Esophagus squamous epithelium (tissue), 5 donors: Measurements from ENCODE around the gene FSTL4. TPM values are rescaled to one million over a fixed set of nuclear protein-coding genes. Genes with fewer than 3 reads are reported as not detected.

Experiments
- DNase-seq: peaks from one replicate; lab custom pipeline; 2025; lab: John Stamatoyannopoulos, UW
- H3K27ac ChIP-seq, 4 donors: fragments of 200-600 bp; sonication (generic); one replicate each; pipeline ENCODE4 v1.5.1; 2016 to 2019; ENCODE audit warnings: mild to moderate bottlenecking in 1 of 4
- H3K27me3 ChIP-seq, 4 donors: fragments of 200-600 bp; sonication (generic); 1 replicate in 3 of 4; 2 replicates in 1 of 4; pipeline versions ENCODE4 v1.5.1 to v1.6.0; 2017 to 2021; ENCODE audit warnings: antibody characterized with exemption in 1 of 4
- H3K36me3 ChIP-seq, 3 donors: fragments of 200-600 bp; sonication (generic); one replicate each; pipeline ENCODE4 v1.5.1; 2016 to 2019
- H3K4me1 ChIP-seq, 3 donors: fragments of 200-600 bp; sonication (generic); one replicate each; pipeline ENCODE4 v1.5.1; 2017 to 2019
- H3K4me3 ChIP-seq, 4 donors: fragments of 200-600 bp; sonication (generic); 1 replicate in 3 of 4; 2 replicates in 1 of 4; pipeline ENCODE4 v1.5.1; 2016 to 2019; ENCODE audit warnings: mild to moderate bottlenecking in 2 of 4, moderate library complexity in 1 of 4
- H3K9me3 ChIP-seq, 3 donors: fragments of 200-600 bp; sonication (generic); one replicate each; pipeline ENCODE4 v1.5.1; 2016 to 2019
- POLR2A ChIP-seq, 4 donors: fragments of 450-650 bp; IDR thresholded peaks; one replicate each; pipeline ENCODE4 v1.6.1; 2017; ENCODE audit warnings: antibody characterized with exemption in 4 of 4, mild to moderate bottlenecking in 4 of 4, moderate library complexity in 3 of 4
- WGBS, 2 donors: methylation state at CpG; one replicate each; pipeline ENCODE4 v1.1.5; 2018; 5-methylcytosine and 5-hydroxymethylcytosine counted together
- intact Hi-C: fragments of 100-400 bp; cut with DNase I; formaldehyde crosslinking; loops from one replicate; pipeline ENCODE4 v1.15.0; 2022
- total RNA-seq, 4 donors: library from RNA; depleted of rRNA; stranded (reverse); fragments of >200 nt; gene quantifications; one replicate each; pipeline ENCODE4 v1.1.0, GENCODE V29; 2016
- TF ChIP-seq, protein P1 (sequence below), 6 experiments: fragments of 450-650 bp in 4 of 6; fragments of 200-600 bp in 2 of 6; sonication (generic) in 2 of 6; IDR thresholded peaks; one replicate each; pipeline ENCODE4 v1.5.1; 2016 to 2019; ENCODE audit warnings: antibody characterized with exemption in 6 of 6, mild to moderate bottlenecking in 4 of 6, moderate library complexity in 4 of 6
- donor health status: DM: yes; HTN: yes; CAD: no.

Gene FSTL4
- total RNA-seq, 4 donors from 2014 or later: 0.53 to 4.1 (median 1.4) TPM

DNA sequence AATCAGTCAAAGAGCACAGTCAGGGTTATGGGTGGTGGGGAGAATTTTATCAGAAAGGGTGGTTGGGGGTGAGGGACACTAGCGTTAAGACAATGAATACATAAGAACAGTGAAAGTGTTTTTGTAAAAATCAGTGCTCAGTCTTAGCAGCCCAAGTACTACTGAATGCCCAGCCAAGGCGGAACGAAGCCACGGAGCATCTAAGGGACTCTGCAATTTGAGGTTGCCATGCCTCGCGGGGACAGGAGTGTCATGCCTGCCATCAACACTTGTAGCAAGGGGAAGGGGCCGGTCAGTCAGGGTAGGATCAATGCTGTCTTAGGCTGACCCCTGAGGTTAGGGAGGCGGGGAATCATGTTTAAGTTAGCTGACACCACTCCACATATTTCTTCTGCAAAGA, 13.3 kb downstream of the FSTL4 start:
- Histone ChIP-seq H3K4me3 (no peak overlapping the region), H3K9me3 (no peaks in the 10 kb centered on the region), H3K27me3 (no peaks in the 10 kb centered on the region), H3K27ac (no peak overlapping the region), H3K36me3 (no peaks in the 10 kb centered on the region), H3K4me1 (peaks cover 0 to 6% (median 0%) of the 10 kb centered on the region in 3 donors)
- TF ChIP-seq POLR2A (IDR thresholded peaks at IDR 0.05): no peak
- TF ChIP-seq, protein P1, sequence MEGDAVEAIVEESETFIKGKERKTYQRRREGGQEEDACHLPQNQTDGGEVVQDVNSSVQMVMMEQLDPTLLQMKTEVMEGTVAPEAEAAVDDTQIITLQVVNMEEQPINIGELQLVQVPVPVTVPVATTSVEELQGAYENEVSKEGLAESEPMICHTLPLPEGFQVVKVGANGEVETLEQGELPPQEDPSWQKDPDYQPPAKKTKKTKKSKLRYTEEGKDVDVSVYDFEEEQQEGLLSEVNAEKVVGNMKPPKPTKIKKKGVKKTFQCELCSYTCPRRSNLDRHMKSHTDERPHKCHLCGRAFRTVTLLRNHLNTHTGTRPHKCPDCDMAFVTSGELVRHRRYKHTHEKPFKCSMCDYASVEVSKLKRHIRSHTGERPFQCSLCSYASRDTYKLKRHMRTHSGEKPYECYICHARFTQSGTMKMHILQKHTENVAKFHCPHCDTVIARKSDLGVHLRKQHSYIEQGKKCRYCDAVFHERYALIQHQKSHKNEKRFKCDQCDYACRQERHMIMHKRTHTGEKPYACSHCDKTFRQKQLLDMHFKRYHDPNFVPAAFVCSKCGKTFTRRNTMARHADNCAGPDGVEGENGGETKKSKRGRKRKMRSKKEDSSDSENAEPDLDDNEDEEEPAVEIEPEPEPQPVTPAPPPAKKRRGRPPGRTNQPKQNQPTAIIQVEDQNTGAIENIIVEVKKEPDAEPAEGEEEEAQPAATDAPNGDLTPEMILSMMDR (IDR thresholded peaks at IDR 0.05): no peak
- no peak for DNase-seq
- WGBS, 2 donors: 88 to 94% methylated on average over 8 of the region's 8 CpGs
- intact Hi-C loops: no loop called here

DNA sequence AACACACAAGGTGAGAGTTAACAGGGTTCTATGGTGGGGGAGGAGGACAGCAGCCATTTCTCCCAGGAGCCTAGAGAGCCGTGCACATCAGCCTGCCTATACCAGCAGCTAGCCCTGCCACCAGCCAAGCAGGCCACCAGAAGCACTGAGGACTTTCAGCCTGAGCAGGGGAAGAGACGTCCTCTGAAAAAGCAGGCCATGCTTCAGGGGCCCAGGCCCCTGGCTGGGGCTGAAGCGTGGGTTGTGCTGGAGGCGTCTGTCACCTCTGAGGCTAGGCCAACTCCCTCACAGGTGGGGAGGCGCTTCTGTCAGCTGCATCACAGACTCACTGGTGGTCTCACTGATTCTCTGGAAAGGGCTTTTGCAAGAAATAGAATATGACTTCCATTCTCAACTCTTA, 16.3 kb downstream of the FSTL4 start:
- no peak overlapping the region for H3K4me3 ChIP-seq
- no peaks in the 10 kb centered on the region for H3K36me3 ChIP-seq
- DNase-seq: no peak
- H3K4me1 ChIP-seq: no peaks in the 10 kb centered on the region
- no peaks in the 10 kb centered on the region for H3K9me3 ChIP-seq
- H3K27me3 ChIP-seq: no peaks in the 10 kb centered on the region
- 50 to 94% methylated on average over 2 to 4 of the region's 5 CpGs for WGBS, 2 donors
- intact Hi-C loops: no loop called here
- H3K27ac ChIP-seq: no peak overlapping the region
- TF ChIP-seq POLR2A (IDR thresholded peaks at IDR 0.05): no peak
- TF ChIP-seq, protein P1 (IDR thresholded peaks at IDR 0.05): no peak

DNA sequence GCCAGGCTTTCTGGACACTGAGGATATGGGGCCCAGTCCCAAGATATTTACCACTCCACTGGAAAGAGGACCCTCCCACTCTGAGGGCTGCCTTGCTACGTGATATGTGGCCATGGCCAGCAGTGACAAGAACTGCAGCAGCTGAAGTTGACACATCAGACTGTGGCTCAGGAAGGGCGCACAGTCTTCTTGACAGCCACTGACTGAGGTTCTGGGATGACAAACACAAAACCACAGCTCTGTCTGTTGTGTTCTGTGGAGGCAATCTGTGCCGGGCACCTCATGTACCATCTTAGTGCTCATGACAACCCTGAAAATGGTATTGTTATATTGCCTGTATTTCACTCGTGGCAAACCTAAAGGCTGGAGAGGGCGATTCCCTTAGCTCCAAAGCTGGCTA, 16.9 kb downstream of the FSTL4 start:
- Histone ChIP-seq H3K4me1 (no peaks in the 10 kb centered on the region), H3K27me3 (no peaks in the 10 kb centered on the region), H3K9me3 (no peaks in the 10 kb centered on the region), H3K27ac (no peak overlapping the region), H3K4me3 (no peak overlapping the region), H3K36me3 (no peaks in the 10 kb centered on the region)
- TF ChIP-seq POLR2A (IDR thresholded peaks at IDR 0.05): no peak
- TF ChIP-seq, protein P1 (IDR thresholded peaks at IDR 0.05): no peak
- intact Hi-C loops: no loop called here
- 71 to 74% methylated on average over 4 to 5 of the region's 5 CpGs for WGBS, 2 donors
- DNase-seq: no peak

DNA sequence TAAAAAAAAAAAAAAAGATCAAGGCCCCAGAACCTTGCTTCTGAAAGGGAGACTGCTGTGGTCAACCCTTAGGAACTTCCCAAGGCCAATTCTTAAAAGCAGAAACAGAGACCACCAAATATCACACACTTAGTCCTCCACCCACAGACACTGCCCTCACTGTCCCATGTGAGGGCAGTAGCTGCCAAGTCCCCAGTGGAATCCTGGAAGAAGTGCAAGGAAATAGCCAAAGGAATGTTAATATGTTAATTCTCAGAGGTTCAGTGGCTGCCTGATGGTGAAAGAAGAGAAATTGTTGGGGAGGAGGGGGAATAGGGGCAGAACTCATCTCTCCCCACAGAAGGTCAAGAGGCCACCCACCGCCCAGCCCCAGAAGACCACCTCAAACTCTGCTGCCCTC, 23.1 kb downstream of the FSTL4 start:
- Histone ChIP-seq H3K27me3 (no peaks in the 10 kb centered on the region), H3K27ac (no peak overlapping the region), H3K4me3 (no peak overlapping the region), H3K9me3 (no peaks in the 10 kb centered on the region), H3K36me3 (no peaks in the 10 kb centered on the region), H3K4me1 (no peaks in the 10 kb centered on the region)
- intact Hi-C loops: no loop called here
- TF ChIP-seq POLR2A (IDR thresholded peaks at IDR 0.05): no peak
- TF ChIP-seq, protein P1 (IDR thresholded peaks at IDR 0.05): no peak
- WGBS, 2 donors: 80 to 100% methylated on average over 1 of the region's 1 CpG
- DNase-seq: no peak

DNA sequence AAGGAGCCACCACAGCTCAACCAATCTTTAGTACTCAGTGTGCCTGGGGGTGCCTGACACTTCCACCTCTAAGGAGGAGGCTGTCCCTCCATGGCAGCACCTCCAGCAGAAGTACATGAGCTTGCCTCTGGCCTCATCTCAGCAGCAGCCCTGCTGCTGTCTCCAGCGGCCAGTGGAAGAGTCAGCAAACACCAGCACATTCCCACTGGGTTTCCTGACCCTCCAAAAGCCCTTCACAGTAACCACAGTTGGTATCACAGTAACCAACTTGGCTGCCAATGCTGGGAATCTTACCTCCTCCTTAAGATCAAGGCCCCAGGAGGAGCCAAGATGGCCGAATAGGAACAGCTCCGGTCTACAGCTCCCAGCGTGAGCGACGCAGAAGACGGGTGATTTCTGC, 29.4 kb downstream of the FSTL4 start:
- Histone ChIP-seq H3K27me3 (peaks cover 0 to 5% (median 0%) of the 10 kb centered on the region in 4 donors), H3K36me3 (no peaks in the 10 kb centered on the region), H3K4me1 (peaks cover 0 to 14% (median 0%) of the 10 kb centered on the region in 3 donors), H3K27ac (peak overlapping the region; percentile 44 to 67 (median 60)), H3K4me3 (peak overlapping the region in 1 of 4 donors; percentile 7), H3K9me3 (no peaks in the 10 kb centered on the region)
- intact Hi-C loops: no loop called here
- TF ChIP-seq POLR2A (IDR thresholded peaks at IDR 0.05): no peak
- TF ChIP-seq, protein P1 (IDR thresholded peaks at IDR 0.05): no peak
- DNase-seq: no peak
- 43 to 77% methylated on average over 1 to 7 of the region's 7 CpGs for WGBS, 2 donors
